GM23338 (cell line): ENCODE results near the gene SHISAL1. TPM values are rescaled to one million over a fixed set of nuclear protein-coding genes. Genes with fewer than 3 reads are reported as not detected.

Experiments
- ATAC-seq: fragments of 200-7000 bp; cut with Tn5 transposase; 3 replicates; pipeline ENCODE4 v1.9.1; 2020
- DNase-seq: peaks from one replicate; pipeline ENCODE4 v3.0.0-alpha.2; 2015; ENCODE audit warnings: low spot score
- H2AFZ ChIP-seq: fragments of 200-600 bp; sonication (generic); 2 replicates; pipeline ENCODE4 v1.8.0; 2016; ENCODE audit warnings: antibody characterized with exemption, mild to moderate bottlenecking, moderate library complexity
- H3F3A ChIP-seq: fragments of 200-600 bp; sonication (generic); replicated peaks from 2 replicates; pipeline ENCODE4 v1.8.0; 2017; ENCODE audit warnings: antibody characterized with exemption, mixed run types, low read depth
- H3K27ac ChIP-seq: fragments of 200-600 bp; sonication (generic); 2 replicates; pipeline ENCODE4 v1.6.1; 2016; ENCODE audit warnings: low read depth
- H3K27me3 ChIP-seq: fragments of 200-600 bp; sonication (generic); 2 replicates; pipeline ENCODE4 v1.8.0; 2016; ENCODE audit warnings: mild to moderate bottlenecking, mixed run types, moderate library complexity; ENCODE audit not compliant: insufficient read depth
- H3K36me3 ChIP-seq: fragments of 200-600 bp; sonication (generic); 2 replicates; pipeline ENCODE4 v1.8.0; 2016; ENCODE audit warnings: mild to moderate bottlenecking; ENCODE audit not compliant: insufficient read depth
- H3K4me1 ChIP-seq: fragments of 200-600 bp; sonication (generic); 2 replicates; pipeline ENCODE4 v1.8.0; 2016; ENCODE audit warnings: mild to moderate bottlenecking, moderate library complexity; ENCODE audit not compliant: insufficient read depth
- H3K4me2 ChIP-seq: fragments of 200-600 bp; sonication (generic); 2 replicates; pipeline ENCODE4 v1.7.1; 2017; ENCODE audit warnings: mixed run types
- H3K4me3 ChIP-seq: fragments of 200-600 bp; sonication (generic); 2 replicates; pipeline ENCODE4 v1.6.1; 2016; ENCODE audit warnings: mixed run types
- H3K79me2 ChIP-seq: fragments of 200-600 bp; sonication (generic); replicated peaks from 2 replicates; pipeline ENCODE4 v1.8.0; 2017; ENCODE audit warnings: mild to moderate bottlenecking; ENCODE audit not compliant: insufficient read depth
- H3K9me2 ChIP-seq: fragments of 200-600 bp; sonication (generic); 2 replicates; pipeline ENCODE4 v1.8.0; 2017; ENCODE audit not compliant: insufficient read depth
- H4K20me1 ChIP-seq: fragments of 200-600 bp; sonication (generic); replicated peaks from 2 replicates; pipeline ENCODE4 v1.8.0; 2017; ENCODE audit warnings: mild to moderate bottlenecking; ENCODE audit not compliant: insufficient read depth
- H3K27ac Mint-ChIP-seq: 2 replicates; pipeline ENCODE4 v1.8.0; 2020; ENCODE audit warnings: inconsistent platforms, mild to moderate bottlenecking, moderate library complexity, mixed read lengths
- H3K27me3 Mint-ChIP-seq: 3 replicates; pipeline ENCODE4 v1.8.0; 2022; ENCODE audit warnings: low read depth, mild to moderate bottlenecking, moderate library complexity, mixed read lengths, inconsistent platforms; ENCODE audit not compliant: insufficient read depth, poor library complexity
- H3K36me3 Mint-ChIP-seq: 3 replicates; pipeline ENCODE4 v1.8.0; 2021; ENCODE audit warnings: low read depth, mild to moderate bottlenecking, inconsistent platforms, moderate library complexity, mixed read lengths
- H3K4me1 Mint-ChIP-seq: 3 replicates; pipeline ENCODE4 v1.8.0; 2020; ENCODE audit warnings: mild to moderate bottlenecking, inconsistent platforms, mixed read lengths
- H3K4me3 Mint-ChIP-seq: 3 replicates; pipeline ENCODE4 v1.8.0; 2021; ENCODE audit warnings: moderate library complexity, mild to moderate bottlenecking, inconsistent platforms, mixed read lengths
- H3K9me3 Mint-ChIP-seq: 3 replicates; pipeline ENCODE4 v1.8.0; 2020; ENCODE audit warnings: moderate library complexity, mild to moderate bottlenecking, inconsistent platforms, mixed read lengths
- CREB1 ChIP-seq: fragments of 250-450 bp; sonication (Bioruptor Pico); IDR thresholded peaks from 2 replicates; pipeline ENCODE4 v1.5.0; 2020; ENCODE audit warnings: low read depth, mild to moderate bottlenecking, moderate library complexity
- CTCF ChIP-seq, 2 experiments: fragments of 200-600 bp in 1 of 2; sonication (generic) in 1 of 2; conservative IDR thresholded peaks; 2 replicates each; pipeline versions ENCODE4 v1.5.1 to v1.6.1; 2016 to 2017; ENCODE audit warnings: antibody characterized with exemption in 2 of 2, low read depth in 2 of 2, mild to moderate bottlenecking in 2 of 2, moderate library complexity in 1 of 2
- EZH2 ChIP-seq: fragments of 200-600 bp; sonication (generic); IDR thresholded peaks from one replicate; pipeline ENCODE4 v1.8.0; 2017; ENCODE audit warnings: antibody characterized with exemption, mild to moderate bottlenecking, low read depth; ENCODE audit not compliant: unreplicated experiment
- EZH2phosphoT487 ChIP-seq: fragments of 200-600 bp; sonication (generic); IDR thresholded peaks from one replicate; pipeline ENCODE4 v1.8.1; 2018; ENCODE audit warnings: antibody characterized with exemption; ENCODE audit not compliant: unreplicated experiment
- JUNB ChIP-seq: IDR thresholded peaks from one replicate; pipeline ENCODE4 v1.6.1; 2016; ENCODE audit warnings: antibody characterized with exemption; ENCODE audit not compliant: unreplicated experiment
- NANOG ChIP-seq: IDR thresholded peaks from 2 replicates; pipeline ENCODE4 v1.6.1; 2016; ENCODE audit warnings: antibody characterized with exemption, borderline replicate concordance
- POLR2AphosphoS5 ChIP-seq: IDR thresholded peaks from 2 replicates; pipeline ENCODE4 v1.6.1; 2016; ENCODE audit warnings: antibody characterized with exemption, low read depth
- STAT1 ChIP-seq: IDR thresholded peaks from one replicate; pipeline ENCODE4 v1.6.1; 2016; ENCODE audit warnings: antibody characterized with exemption; ENCODE audit not compliant: unreplicated experiment
- ZNF114 ChIP-seq: fragments of 250-450 bp; sonication (Bioruptor Pico); IDR thresholded peaks from 2 replicates; pipeline ENCODE4 v1.5.0; 2020; ENCODE audit warnings: mild to moderate bottlenecking, moderate library complexity
- ZNF331 ChIP-seq: fragments of 250-450 bp; sonication (Bioruptor Pico); IDR thresholded peaks from 2 replicates; pipeline ENCODE4 v1.5.0; 2020; ENCODE audit warnings: low read depth, mild to moderate bottlenecking, moderate library complexity
- ZNF462 ChIP-seq: fragments of 250-450 bp; sonication (Bioruptor Pico); IDR thresholded peaks from 2 replicates; pipeline ENCODE4 v1.5.0; 2020; ENCODE audit warnings: mild to moderate bottlenecking, moderate library complexity
- polyA plus RNA-seq: library from polyadenylated mRNA; unstranded; fragments of >200 nt; fragmentation: Nextera tagmentation; extraction: Ambion mirVana; gene quantifications from 2 replicates; pipeline ENCODE4 v1.2.1, GENCODE V29; 2016
- total RNA-seq: library from RNA; depleted of rRNA; stranded (reverse); fragments of >200 nt; shearing (Covaris generic); gene quantifications from 2 replicates; pipeline ENCODE4 v1.2.3, GENCODE V29; 2014
- TF ChIP-seq, protein P1 (sequence below): IDR thresholded peaks from one replicate; pipeline ENCODE4 v1.6.1; 2018; ENCODE audit warnings: antibody characterized with exemption; ENCODE audit not compliant: unreplicated experiment
- TF ChIP-seq, protein P2 (sequence below): IDR thresholded peaks from 2 replicates; pipeline ENCODE4 v1.6.1; 2016; ENCODE audit warnings: antibody characterized with exemption

Gene SHISAL1
- total and polyA plus RNA-seq, 2 experiments from 2014 or later = 0.71 to 3.4 TPM

DNA sequence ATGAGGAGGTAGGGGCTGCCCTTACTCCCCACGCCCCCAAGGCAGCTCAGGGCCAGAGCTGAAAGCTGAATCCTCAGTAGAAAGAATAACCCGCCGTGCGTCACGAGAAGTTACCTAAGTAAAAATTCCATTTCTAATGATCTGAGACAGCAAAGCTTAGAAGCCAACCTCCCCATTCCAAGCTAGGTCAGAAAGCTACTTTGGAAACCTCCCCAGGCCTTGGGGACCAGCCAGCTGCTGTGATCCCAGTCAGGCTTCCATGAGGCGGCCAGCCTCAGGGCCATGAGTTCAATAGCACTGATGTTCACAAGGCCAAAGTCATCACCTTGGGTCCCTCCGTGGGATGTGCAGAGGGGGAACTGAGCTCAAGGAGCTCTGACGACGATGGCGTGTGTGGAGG, 6.9 kb downstream of the SHISAL1 start:
- TF ChIP-seq, protein P1, sequence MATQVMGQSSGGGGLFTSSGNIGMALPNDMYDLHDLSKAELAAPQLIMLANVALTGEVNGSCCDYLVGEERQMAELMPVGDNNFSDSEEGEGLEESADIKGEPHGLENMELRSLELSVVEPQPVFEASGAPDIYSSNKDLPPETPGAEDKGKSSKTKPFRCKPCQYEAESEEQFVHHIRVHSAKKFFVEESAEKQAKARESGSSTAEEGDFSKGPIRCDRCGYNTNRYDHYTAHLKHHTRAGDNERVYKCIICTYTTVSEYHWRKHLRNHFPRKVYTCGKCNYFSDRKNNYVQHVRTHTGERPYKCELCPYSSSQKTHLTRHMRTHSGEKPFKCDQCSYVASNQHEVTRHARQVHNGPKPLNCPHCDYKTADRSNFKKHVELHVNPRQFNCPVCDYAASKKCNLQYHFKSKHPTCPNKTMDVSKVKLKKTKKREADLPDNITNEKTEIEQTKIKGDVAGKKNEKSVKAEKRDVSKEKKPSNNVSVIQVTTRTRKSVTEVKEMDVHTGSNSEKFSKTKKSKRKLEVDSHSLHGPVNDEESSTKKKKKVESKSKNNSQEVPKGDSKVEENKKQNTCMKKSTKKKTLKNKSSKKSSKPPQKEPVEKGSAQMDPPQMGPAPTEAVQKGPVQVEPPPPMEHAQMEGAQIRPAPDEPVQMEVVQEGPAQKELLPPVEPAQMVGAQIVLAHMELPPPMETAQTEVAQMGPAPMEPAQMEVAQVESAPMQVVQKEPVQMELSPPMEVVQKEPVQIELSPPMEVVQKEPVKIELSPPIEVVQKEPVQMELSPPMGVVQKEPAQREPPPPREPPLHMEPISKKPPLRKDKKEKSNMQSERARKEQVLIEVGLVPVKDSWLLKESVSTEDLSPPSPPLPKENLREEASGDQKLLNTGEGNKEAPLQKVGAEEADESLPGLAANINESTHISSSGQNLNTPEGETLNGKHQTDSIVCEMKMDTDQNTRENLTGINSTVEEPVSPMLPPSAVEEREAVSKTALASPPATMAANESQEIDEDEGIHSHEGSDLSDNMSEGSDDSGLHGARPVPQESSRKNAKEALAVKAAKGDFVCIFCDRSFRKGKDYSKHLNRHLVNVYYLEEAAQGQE = no peak
- TF ChIP-seq CTCF (conservative IDR thresholded peaks at IDR 0.05; ENCODE audit: low read depth in 2 of 2) (no peak), EZH2phosphoT487 (no peak), ZNF114 (CRISPR knock-in tag) (no peak), ZNF462 (CRISPR knock-in tag) (no peak), CREB1 (CRISPR knock-in tag) (no peak), STAT1 (no peak), NANOG (no peak), POLR2AphosphoS5 (no peak), JUNB (no peak), ZNF331 (CRISPR knock-in tag) (no peak), EZH2 (no peak)
- TF ChIP-seq, protein P2, sequence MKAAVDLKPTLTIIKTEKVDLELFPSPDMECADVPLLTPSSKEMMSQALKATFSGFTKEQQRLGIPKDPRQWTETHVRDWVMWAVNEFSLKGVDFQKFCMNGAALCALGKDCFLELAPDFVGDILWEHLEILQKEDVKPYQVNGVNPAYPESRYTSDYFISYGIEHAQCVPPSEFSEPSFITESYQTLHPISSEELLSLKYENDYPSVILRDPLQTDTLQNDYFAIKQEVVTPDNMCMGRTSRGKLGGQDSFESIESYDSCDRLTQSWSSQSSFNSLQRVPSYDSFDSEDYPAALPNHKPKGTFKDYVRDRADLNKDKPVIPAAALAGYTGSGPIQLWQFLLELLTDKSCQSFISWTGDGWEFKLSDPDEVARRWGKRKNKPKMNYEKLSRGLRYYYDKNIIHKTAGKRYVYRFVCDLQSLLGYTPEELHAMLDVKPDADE = no peak
- Histone ChIP-seq H4K20me1 (no peaks in the 10 kb centered on the region), H3K79me2 (no peaks in the 10 kb centered on the region), H3K27me3 (no peaks in the 10 kb centered on the region), H3K36me3 (no peaks in the 10 kb centered on the region), H3F3A (no peaks in the 10 kb centered on the region), H3K4me3 (no peak overlapping the region), H3K4me1 (no peaks in the 10 kb centered on the region), H3K27ac (no peak overlapping the region), H3K4me2 (no peak overlapping the region), H2AFZ (no peak overlapping the region), H3K9me2 (no peaks in the 10 kb centered on the region)
- no peak overlapping the region for H3K4me3 Mint-ChIP-seq
- H3K9me3 Mint-ChIP-seq = 0 out of 3 replicates have a peak, but pooled peaks cover 3% of the 10 kb centered on the region
- peaks cover 4% of the 10 kb centered on the region for H3K4me1 Mint-ChIP-seq
- no peak for ATAC-seq
- H3K27me3 Mint-ChIP-seq = peaks cover 22% of the 10 kb centered on the region
- no peak overlapping the region for H3K27ac Mint-ChIP-seq
- no peaks in the 10 kb centered on the region for H3K36me3 Mint-ChIP-seq
- DNase-seq = no peak
